ENCODE data around the gene HINT3. TPM values are rescaled to one million over a fixed set of nuclear protein-coding genes. Genes with fewer than 3 reads are reported as not detected.

HINT3 gene
- total and polyA plus RNA-seq, 2 of the 13 experiments (the other 11 are each of a cell fraction or from before 2014, with no cell fraction given), result 3.1 to 22.8 TPM

DNA sequence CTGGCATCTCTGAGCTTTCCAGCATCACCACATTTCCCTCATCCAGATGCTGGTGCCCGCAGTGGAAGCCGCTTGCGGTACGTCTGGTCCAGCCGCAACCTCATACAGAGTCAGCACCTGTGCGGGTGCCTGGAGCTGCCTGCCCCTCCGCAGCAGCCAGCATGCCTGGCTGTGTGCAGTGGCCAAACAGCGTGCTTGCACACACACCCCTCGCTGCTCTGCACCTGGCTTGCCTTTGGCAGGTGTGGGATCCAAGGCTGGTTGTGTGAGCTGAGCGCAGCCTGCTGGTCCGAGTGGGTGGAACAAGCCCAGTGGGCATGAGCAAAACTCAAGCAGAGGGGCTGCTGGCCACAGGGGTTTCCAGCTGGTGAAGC, 3.1 kb upstream of the HINT3 start (continued):
- TF ChIP-seq, protein P1, sequence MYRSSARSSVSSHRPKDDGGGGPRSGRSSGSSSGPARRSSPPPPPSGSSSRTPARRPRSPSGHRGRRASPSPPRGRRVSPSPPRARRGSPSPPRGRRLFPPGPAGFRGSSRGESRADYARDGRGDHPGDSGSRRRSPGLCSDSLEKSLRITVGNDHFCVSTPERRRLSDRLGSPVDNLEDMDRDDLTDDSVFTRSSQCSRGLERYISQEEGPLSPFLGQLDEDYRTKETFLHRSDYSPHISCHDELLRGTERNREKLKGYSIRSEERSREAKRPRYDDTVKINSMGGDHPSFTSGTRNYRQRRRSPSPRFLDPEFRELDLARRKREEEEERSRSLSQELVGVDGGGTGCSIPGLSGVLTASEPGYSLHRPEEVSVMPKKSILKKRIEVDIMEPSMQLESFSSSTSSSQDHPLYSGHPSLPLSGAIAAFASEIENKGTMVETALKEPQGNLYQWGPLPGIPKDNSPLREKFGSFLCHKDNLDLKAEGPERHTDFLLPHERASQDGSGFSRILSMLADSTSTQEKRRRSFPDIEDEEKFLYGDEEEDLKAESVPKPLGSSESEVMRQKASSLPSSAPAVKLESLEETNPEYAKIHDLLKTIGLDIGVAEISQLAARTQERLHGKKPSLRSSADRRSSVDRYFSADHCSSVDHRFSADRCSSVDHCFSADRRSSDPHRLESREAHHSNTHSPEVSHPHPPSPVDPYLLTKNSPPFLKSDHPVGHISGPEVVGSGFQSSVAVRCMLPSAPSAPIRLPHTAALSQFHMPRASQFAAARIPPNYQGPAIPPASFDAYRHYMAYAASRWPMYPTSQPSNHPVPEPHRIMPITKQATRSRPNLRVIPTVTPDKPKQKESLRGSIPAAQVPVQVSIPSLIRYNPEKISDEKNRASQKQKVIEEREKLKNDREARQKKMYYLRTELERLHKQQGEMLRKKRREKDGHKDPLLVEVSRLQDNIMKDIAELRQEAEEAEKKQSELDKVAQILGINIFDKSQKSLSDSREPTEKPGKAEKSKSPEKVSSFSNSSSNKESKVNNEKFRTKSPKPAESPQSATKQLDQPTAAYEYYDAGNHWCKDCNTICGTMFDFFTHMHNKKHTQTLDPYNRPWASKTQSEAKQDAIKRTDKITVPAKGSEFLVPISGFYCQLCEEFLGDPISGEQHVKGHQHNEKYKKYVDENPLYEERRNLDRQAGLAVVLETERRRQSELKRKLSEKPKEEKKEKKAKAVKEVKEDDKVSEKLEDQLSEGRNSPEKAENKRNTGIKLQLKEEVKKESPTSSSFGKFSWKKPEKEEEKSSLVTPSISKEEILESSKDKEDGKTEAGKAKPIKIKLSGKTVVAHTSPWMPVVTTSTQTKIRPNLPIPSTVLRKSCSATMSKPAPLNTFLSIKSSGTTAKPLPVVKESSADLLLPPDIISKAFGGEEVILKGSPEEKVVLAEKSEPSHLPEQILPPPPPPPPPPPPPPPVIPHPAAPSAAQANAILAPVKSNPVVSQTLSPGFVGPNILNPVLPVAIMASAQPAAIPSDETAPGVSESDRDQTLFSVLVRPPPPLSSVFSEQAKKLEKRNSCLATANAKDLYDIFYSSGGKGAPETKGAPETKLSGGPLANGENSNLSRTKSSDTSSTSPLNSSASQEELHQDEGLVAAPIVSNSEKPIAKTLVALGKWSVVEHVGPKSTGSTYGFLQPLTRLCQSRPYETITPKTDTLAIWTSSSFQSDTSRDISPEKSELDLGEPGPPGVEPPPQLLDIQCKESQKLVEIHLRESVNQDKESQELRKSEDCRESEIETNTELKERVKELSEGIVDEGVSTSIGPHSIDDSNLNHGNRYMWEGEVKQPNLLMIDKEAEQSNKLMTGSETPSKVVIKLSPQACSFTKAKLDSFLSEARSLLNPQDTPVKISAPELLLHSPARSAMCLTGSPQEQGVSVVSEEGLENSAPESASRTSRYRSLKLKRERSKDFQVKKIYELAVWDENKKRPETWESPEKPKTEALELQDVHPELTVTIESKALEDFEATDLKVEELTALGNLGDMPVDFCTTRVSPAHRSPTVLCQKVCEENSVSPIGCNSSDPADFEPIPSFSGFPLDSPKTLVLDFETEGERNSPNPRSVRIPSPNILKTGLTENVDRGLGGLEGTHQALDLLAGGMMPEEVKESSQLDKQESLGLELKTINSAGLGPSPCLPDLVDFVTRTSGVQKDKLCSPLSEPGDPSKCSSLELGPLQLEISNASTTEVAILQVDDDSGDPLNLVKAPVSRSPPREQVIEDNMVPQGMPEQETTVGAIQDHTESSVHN (CRISPR knock-in tag; IDR thresholded peaks at IDR 0.05), result no peak
- TF ChIP-seq, protein P2, sequence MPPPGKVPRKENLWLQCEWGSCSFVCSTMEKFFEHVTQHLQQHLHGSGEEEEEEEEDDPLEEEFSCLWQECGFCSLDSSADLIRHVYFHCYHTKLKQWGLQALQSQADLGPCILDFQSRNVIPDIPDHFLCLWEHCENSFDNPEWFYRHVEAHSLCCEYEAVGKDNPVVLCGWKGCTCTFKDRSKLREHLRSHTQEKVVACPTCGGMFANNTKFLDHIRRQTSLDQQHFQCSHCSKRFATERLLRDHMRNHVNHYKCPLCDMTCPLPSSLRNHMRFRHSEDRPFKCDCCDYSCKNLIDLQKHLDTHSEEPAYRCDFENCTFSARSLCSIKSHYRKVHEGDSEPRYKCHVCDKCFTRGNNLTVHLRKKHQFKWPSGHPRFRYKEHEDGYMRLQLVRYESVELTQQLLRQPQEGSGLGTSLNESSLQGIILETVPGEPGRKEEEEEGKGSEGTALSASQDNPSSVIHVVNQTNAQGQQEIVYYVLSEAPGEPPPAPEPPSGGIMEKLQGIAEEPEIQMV (CRISPR knock-in tag; IDR thresholded peaks at IDR 0.05; ENCODE audit: low read depth), result peak; percentile 41; the same call in 1 of the 2 replicates
- TF ChIP-seq ARNTL (CRISPR knock-in tag; IDR thresholded peaks at IDR 0.05), result no peak
- peak; percentile 60; the same call in 1 of the 3 replicates for TF ChIP-seq MXI1 (IDR thresholded peaks at IDR 0.05; ENCODE audit: borderline replicate concordance, low read depth, low read length)
- peak; percentile 72 for TF ChIP-seq SALL1 (CRISPR knock-in tag; IDR thresholded peaks at IDR 0.05)
- TF ChIP-seq ATF3 (CRISPR knock-in tag; IDR thresholded peaks at IDR 0.05), result no peak
- no peak for TF ChIP-seq SIX1 (CRISPR knock-in tag; IDR thresholded peaks at IDR 0.05; ENCODE audit: borderline replicate concordance)
- no peak for TF ChIP-seq ZKSCAN1 (IDR thresholded peaks at IDR 0.05; ENCODE audit: low read length)
- no peak for TF ChIP-seq KLF6 (CRISPR knock-in tag; IDR thresholded peaks at IDR 0.05)
- TF ChIP-seq NFKB2 (CRISPR knock-in tag; IDR thresholded peaks at IDR 0.05; ENCODE audit: borderline replicate concordance), result peak; percentile 80
- no peak for TF ChIP-seq ZNF503 (CRISPR knock-in tag; IDR thresholded peaks at IDR 0.05)
- TF ChIP-seq TAF1 (CRISPR knock-in tag; IDR thresholded peaks at IDR 0.05), result no peak
- 0 out of 2 replicates have a peak, but pooled peaks have one; percentile 15 for TF ChIP-seq CEBPG (CRISPR knock-in tag; IDR thresholded peaks at IDR 0.05)
- TF ChIP-seq ZNF704 (CRISPR knock-in tag; IDR thresholded peaks at IDR 0.05; ENCODE audit: borderline replicate concordance), result 0 out of 2 replicates have a peak, but pooled peaks have one; percentile 38
- TF ChIP-seq ZNF414 (CRISPR knock-in tag; IDR thresholded peaks at IDR 0.05), result peak; percentile 88; the same call in 1 of the 2 replicates
- no peak for TF ChIP-seq BRCA1 (CRISPR knock-in tag; IDR thresholded peaks at IDR 0.05)
- no peak for TF ChIP-seq HDAC1 (CRISPR knock-in tag; IDR thresholded peaks at IDR 0.05)
